ENCODE measurements around the gene CREB3L4.
"Not testable (repeated sequence)": the region's sequence is repeated elsewhere in the genome, so short reads cannot be mapped to it uniquely, and the experiment has no call there.

CREB3L4 gene

GRCh38 chr1:153977250-153978240, 9.8 kb downstream of the CREB3L4 start, which contains the start of gene JTB:
Gene JTB (minus strand): TSS chr1:153977674. CDS start chr1:153977252, 422 bp downstream.
- H3K4me2 ChIP-seq (ENCODE audit: low read length), result peak within 1 kb of the TSS; percentile 95
- peaks cover 40% of the 10 kb centered on the region for H3K4me1 ChIP-seq (ENCODE audit: control insufficient read depth, low read length)
- no peaks in the 10 kb centered on the region for H3K9me2 ChIP-seq (replicated peaks; ENCODE audit: control insufficient read depth, low read length)
- H3F3A ChIP-seq (ENCODE audit: control insufficient read depth, insufficient read depth), result peaks cover 15% of the 10 kb centered on the region
- no peaks in the 10 kb centered on the region for H3K27me3 ChIP-seq (ENCODE audit: control insufficient read depth, low read length)
- H3K27ac ChIP-seq (ENCODE audit: low read depth, low read length), result peak within 1 kb of the TSS; percentile 75
- TF ChIP-seq, protein P1, sequence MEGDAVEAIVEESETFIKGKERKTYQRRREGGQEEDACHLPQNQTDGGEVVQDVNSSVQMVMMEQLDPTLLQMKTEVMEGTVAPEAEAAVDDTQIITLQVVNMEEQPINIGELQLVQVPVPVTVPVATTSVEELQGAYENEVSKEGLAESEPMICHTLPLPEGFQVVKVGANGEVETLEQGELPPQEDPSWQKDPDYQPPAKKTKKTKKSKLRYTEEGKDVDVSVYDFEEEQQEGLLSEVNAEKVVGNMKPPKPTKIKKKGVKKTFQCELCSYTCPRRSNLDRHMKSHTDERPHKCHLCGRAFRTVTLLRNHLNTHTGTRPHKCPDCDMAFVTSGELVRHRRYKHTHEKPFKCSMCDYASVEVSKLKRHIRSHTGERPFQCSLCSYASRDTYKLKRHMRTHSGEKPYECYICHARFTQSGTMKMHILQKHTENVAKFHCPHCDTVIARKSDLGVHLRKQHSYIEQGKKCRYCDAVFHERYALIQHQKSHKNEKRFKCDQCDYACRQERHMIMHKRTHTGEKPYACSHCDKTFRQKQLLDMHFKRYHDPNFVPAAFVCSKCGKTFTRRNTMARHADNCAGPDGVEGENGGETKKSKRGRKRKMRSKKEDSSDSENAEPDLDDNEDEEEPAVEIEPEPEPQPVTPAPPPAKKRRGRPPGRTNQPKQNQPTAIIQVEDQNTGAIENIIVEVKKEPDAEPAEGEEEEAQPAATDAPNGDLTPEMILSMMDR (IDR thresholded peaks at IDR 0.05; ENCODE audit: low read depth, low read length, poor library complexity, severe bottlenecking), result peak; percentile 4
- no peak for TF ChIP-seq EZH2phosphoT487 (IDR thresholded peaks at IDR 0.05; ENCODE audit: borderline replicate concordance, low read length)
- peaks cover 43% of the 10 kb centered on the region for H3K79me2 ChIP-seq (ENCODE audit: control insufficient read depth, low read length)
- H3K9me3 ChIP-seq (ENCODE audit: control insufficient read depth, insufficient read depth, low read length), result no peaks in the 10 kb centered on the region
- H3K36me3 ChIP-seq (ENCODE audit: control insufficient read depth, low read length), result peaks cover 50% of the 10 kb centered on the region
- no peaks in the 10 kb centered on the region for H4K20me1 ChIP-seq (ENCODE audit: control insufficient read depth, insufficient read depth, low read depth, low read length)
- H3K4me3 ChIP-seq (ENCODE audit: low read length), result peak within 1 kb of the TSS; percentile 99

DNA sequence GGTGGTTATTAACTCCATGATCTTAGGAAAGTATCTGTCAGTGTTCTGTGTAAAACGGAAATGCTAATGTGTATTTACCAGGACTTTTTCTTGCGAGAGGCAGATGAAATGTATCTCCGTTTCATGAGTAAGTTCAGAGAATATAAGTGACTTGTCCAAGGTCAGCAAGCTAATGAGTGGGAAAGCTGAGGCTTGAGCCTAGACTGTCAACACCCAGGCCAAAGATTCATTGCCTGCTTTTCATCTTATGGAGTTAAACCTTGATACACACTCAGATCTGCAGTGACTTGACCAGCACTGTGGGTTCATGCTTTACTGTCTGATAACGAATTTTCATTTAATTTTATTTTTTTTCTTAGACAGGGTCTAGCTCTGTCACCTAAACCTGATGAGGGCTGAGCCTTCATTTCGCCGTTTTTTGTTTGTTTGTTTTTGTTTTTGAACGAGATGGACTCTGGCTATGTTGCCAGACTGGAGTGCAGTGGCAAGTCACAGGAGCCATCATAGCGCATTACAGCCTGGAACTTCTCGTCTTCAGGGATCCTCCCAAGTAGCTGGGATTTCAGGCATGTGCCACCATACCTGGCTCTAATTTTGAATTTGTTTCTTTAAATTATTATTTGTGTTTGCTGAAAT, 10.7 kb downstream of the CREB3L4 start:
- Histone ChIP-seq H3K9me3 (ENCODE audit: control insufficient read depth, insufficient read depth, low read length) (no peaks in the 10 kb centered on the region), H3K4me2 (ENCODE audit: low read length) (peak overlapping the region; percentile 95), H4K20me1 (ENCODE audit: control insufficient read depth, insufficient read depth, low read depth, low read length) (no peaks in the 10 kb centered on the region), H3K9me2 (replicated peaks; ENCODE audit: control insufficient read depth, low read length) (no peaks in the 10 kb centered on the region), H3K27ac (ENCODE audit: low read depth, low read length) (peak overlapping the region; percentile 75), H3K4me1 (ENCODE audit: control insufficient read depth, low read length) (peaks cover 40% of the 10 kb centered on the region), H3K4me3 (ENCODE audit: low read length) (peak overlapping the region; percentile 99), H3K27me3 (ENCODE audit: control insufficient read depth, low read length) (no peaks in the 10 kb centered on the region), H3K36me3 (ENCODE audit: control insufficient read depth, low read length) (peaks cover 44% of the 10 kb centered on the region), H3K79me2 (ENCODE audit: control insufficient read depth, low read length) (peaks cover 43% of the 10 kb centered on the region), H3F3A (ENCODE audit: control insufficient read depth, insufficient read depth) (peaks cover 12% of the 10 kb centered on the region)
- no peak for TF ChIP-seq EZH2phosphoT487 (IDR thresholded peaks at IDR 0.05; ENCODE audit: borderline replicate concordance, low read length)
- TF ChIP-seq, protein P1 (IDR thresholded peaks at IDR 0.05; ENCODE audit: low read depth, low read length, poor library complexity, severe bottlenecking), result no peak

GRCh38 chr1:153979091-153979490, 11.4 kb downstream of the CREB3L4 start:
- not testable (repeated sequence) for H3K9me2 ChIP-seq (replicated peaks; ENCODE audit: control insufficient read depth, low read length); H3K27ac ChIP-seq (ENCODE audit: low read depth, low read length); H3K9me3 ChIP-seq (ENCODE audit: control insufficient read depth, insufficient read depth, low read length); H3K27me3 ChIP-seq (ENCODE audit: control insufficient read depth, low read length); H4K20me1 ChIP-seq (ENCODE audit: control insufficient read depth, insufficient read depth, low read depth, low read length); H3F3A ChIP-seq (ENCODE audit: control insufficient read depth, insufficient read depth)
- Histone ChIP-seq H3K36me3 (ENCODE audit: control insufficient read depth, low read length) (peaks cover 37% of the 10 kb centered on the region), H3K4me2 (ENCODE audit: low read length) (peak overlapping the region; percentile 95), H3K4me1 (ENCODE audit: control insufficient read depth, low read length) (peaks cover 38% of the 10 kb centered on the region), H3K79me2 (ENCODE audit: control insufficient read depth, low read length) (peaks cover 41% of the 10 kb centered on the region), H3K4me3 (ENCODE audit: low read length) (peak overlapping the region; percentile 99)

DNA sequence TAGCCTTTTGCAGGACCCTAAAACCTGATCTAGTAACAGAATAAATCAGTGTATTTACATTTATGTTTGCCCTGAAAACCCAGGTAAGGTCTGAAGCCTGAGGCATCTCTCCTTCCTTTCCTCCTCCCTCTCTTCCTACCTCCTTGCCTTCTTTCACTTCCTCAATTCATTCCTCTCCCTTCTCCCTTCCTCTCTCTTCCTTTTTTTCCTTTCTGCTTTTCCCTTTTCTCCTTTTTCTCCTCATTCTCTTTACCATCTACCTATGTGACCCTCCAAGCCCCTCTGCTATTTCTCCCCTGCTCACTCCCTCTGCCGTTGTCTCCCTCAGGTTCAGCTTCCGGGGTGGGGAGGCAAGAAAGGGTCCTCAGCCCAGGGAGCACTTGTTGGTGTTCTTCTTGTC, 14.0 kb downstream of the CREB3L4 start:
- H3K4me2 ChIP-seq (ENCODE audit: low read length); H3K27ac ChIP-seq (ENCODE audit: low read depth, low read length); H3K9me2 ChIP-seq (replicated peaks; ENCODE audit: control insufficient read depth, low read length); H4K20me1 ChIP-seq (ENCODE audit: control insufficient read depth, insufficient read depth, low read depth, low read length); H3F3A ChIP-seq (ENCODE audit: control insufficient read depth, insufficient read depth); H3K4me3 ChIP-seq (ENCODE audit: low read length); H3K9me3 ChIP-seq (ENCODE audit: control insufficient read depth, insufficient read depth, low read length); H3K27me3 ChIP-seq (ENCODE audit: control insufficient read depth, low read length): not testable (repeated sequence)
- peaks cover 27% of the 10 kb centered on the region for H3K79me2 ChIP-seq (ENCODE audit: control insufficient read depth, low read length)
- H3K36me3 ChIP-seq (ENCODE audit: control insufficient read depth, low read length), result peaks cover 12% of the 10 kb centered on the region
- peaks cover 50% of the 10 kb centered on the region for H3K4me1 ChIP-seq (ENCODE audit: control insufficient read depth, low read length)
